Measurements from ENCODE around the gene CREB5. TPM values are rescaled to one million over a fixed set of nuclear protein-coding genes. Genes with fewer than 3 reads are reported as not detected.

CREB5 gene
- total and polyA plus RNA-seq, 11 donors, result 7.6 to 38.7 (median 15.2) TPM

GRCh38 chr7:28804157-28804556, 391.8 kb downstream of the CREB5 start:
- Histone ChIP-seq H3K36me3 (peaks cover 0 to 38% (median 19%) of the 10 kb centered on the region in 9 donors), H3K27ac (no peak overlapping the region), H3K4me3 (no peak overlapping the region), H3K27me3 (no peaks in the 10 kb centered on the region), H3K4me1 (peaks cover 0 to 6% (median 0%) of the 10 kb centered on the region in 12 donors), H3K9me3 (no peaks in the 10 kb centered on the region)
- DNase-seq (no peak), ATAC-seq (peak in 1 of 4 donors; percentile 39)
- WGBS, 4 donors, result 97 to 99% (median 98%) methylated on average over 8 of the region's 8 CpGs
- TF ChIP-seq CTCF (IDR thresholded peaks at IDR 0.05) (no peak), POLR2A (IDR thresholded peaks at IDR 0.05) (no peak)
- intact Hi-C loops (cut with DNase I), result no loop called here

GRCh38 chr7:28804990-28805389, 392.7 kb downstream of the CREB5 start:
- Histone ChIP-seq H3K4me1 (no peaks in the 10 kb centered on the region), H3K36me3 (peaks cover 0 to 46% (median 24%) of the 10 kb centered on the region in 9 donors), H3K27me3 (no peaks in the 10 kb centered on the region), H3K4me3 (no peak overlapping the region), H3K27ac (no peak overlapping the region), H3K9me3 (no peaks in the 10 kb centered on the region)
- WGBS, 4 donors, result 76 to 89% (median 85%) methylated on average over 4 of the region's 4 CpGs
- TF ChIP-seq POLR2A (IDR thresholded peaks at IDR 0.05) (no peak), CTCF (IDR thresholded peaks at IDR 0.05) (no peak)
- DNase-seq (peak in 1 of 5 donors; percentile 44), ATAC-seq (peak in 3 of 4 donors; percentile 50 to 88 (median 82))
- intact Hi-C loops (cut with DNase I), result no loop called here

- 91 to 95% (median 95%) methylated on average over 7 of the region's 7 CpGs for WGBS, 4 donors
- TF ChIP-seq POLR2A (IDR thresholded peaks at IDR 0.05) (no peak), CTCF (IDR thresholded peaks at IDR 0.05) (no peak)
- DNase-seq (no peak), ATAC-seq (peak in 1 of 4 donors; percentile 30)
- Histone ChIP-seq H3K27me3 (no peaks in the 10 kb centered on the region), H3K36me3 (peaks cover 0 to 48% (median 24%) of the 10 kb centered on the region in 9 donors), H3K9me3 (no peaks in the 10 kb centered on the region), H3K4me1 (peaks cover 0 to 5% (median 0%) of the 10 kb centered on the region in 12 donors), H3K27ac (no peak overlapping the region), H3K4me3 (no peak overlapping the region)
- intact Hi-C loops (cut with DNase I), result no loop called here
Measured at GRCh38 chr7:28806841-28807240, 394.5 kb downstream of the CREB5 start.

- H3K27ac ChIP-seq, result no peak overlapping the region
- H3K9me3 ChIP-seq, result no peaks in the 10 kb centered on the region
- ATAC-seq (no peak), DNase-seq (no peak)
- intact Hi-C loops (cut with DNase I), result no loop called here
- no peak for TF ChIP-seq POLR2A (IDR thresholded peaks at IDR 0.05)
- TF ChIP-seq CTCF (IDR thresholded peaks at IDR 0.05), result no peak
- WGBS, 4 donors, result 96 to 100% (median 99%) methylated on average over 6 of the region's 6 CpGs
- no peak overlapping the region for H3K4me3 ChIP-seq
- peaks cover 0 to 48% (median 24%) of the 10 kb centered on the region in 9 donors for H3K36me3 ChIP-seq
- no peaks in the 10 kb centered on the region for H3K27me3 ChIP-seq
- H3K4me1 ChIP-seq, result peaks cover 0 to 12% (median 1%) of the 10 kb centered on the region in 12 donors
Measured at GRCh38 chr7:28807396-28807994, 395.2 kb downstream of the CREB5 start.
